ENCODE data around the gene PC.

DNA sequence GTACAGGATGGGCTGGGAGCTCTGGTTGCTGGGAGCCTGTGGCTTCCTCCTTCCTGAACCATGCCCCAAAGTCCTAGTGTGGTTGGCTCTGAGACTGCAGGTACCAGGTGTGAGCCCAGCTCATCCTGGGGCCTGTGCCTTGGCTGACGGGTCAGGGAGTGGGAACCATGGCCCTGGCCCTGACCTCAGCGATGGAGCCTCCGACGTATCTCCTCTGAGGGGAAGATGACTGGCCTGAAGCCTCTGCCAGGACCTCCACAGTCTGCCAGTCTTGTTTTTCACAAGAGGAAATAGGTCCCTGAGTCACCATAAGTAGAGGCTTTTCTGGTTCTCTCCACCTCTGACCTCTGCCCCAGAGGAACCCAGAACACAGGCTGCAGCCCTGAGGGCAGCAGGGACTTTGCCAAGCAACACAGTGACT lies 111.5 kb downstream of the PC start:
- TF ChIP-seq, protein P1, sequence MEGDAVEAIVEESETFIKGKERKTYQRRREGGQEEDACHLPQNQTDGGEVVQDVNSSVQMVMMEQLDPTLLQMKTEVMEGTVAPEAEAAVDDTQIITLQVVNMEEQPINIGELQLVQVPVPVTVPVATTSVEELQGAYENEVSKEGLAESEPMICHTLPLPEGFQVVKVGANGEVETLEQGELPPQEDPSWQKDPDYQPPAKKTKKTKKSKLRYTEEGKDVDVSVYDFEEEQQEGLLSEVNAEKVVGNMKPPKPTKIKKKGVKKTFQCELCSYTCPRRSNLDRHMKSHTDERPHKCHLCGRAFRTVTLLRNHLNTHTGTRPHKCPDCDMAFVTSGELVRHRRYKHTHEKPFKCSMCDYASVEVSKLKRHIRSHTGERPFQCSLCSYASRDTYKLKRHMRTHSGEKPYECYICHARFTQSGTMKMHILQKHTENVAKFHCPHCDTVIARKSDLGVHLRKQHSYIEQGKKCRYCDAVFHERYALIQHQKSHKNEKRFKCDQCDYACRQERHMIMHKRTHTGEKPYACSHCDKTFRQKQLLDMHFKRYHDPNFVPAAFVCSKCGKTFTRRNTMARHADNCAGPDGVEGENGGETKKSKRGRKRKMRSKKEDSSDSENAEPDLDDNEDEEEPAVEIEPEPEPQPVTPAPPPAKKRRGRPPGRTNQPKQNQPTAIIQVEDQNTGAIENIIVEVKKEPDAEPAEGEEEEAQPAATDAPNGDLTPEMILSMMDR (IDR thresholded peaks at IDR 0.05 in 4 of 5, conservative IDR thresholded peaks at IDR 0.05 in 1 of 5) = no peak
- no peak for TF ChIP-seq POLR2A (IDR thresholded peaks at IDR 0.05)

Data from gastrocnemius medialis (tissue), 4 donors.